Measurements from ENCODE around the gene ARID3B. TPM values are rescaled to one million over a fixed set of nuclear protein-coding genes. Genes with fewer than 3 reads are reported as not detected.

Gene ARID3B
- total and polyA plus RNA-seq, 2 of the 13 experiments (the other 11 are each of a cell fraction or from before 2014, with no cell fraction given), result 5.3 to 12.8 TPM

DNA sequence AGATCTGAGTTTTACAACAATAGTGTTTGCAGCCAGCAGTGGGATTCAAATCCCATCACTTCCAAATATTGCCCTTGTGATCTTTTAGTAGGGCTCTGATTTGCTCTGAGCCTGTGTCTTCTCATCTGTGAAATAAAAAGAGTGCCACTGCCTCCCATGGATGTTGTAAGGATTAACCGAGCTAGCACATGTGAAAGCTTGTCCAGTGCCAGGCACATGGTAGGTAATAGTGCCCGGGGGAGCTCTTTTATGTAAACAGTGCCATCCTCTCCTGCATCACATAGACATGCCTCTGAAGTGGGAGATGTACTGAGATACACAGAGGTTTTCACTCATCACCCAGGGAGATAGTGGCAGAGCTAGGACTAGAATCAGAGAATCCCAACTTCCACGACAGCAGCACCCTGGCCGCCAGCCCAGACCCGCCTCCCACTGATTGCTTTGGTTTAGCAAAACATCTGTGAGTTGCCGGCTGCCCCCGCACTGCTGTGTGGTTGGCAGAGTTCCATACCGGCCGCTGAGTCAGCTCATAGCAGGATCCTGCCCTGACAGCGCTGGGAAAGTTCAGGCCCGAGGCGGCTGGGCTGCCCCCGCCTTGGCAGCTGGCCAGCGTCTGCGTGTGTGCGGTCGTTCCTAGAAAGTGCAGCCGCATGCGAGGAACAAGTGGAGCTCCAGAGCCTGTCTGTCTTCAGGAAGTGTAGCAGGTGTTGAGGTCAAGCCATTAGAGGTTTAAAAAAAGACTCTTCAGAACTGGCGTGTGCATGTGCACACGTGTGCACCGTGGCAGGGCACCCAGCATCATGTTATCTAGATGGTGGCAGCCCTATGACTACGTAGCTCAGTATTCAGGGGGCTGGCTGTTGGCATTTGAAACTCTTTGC is 5.0 kb downstream of the ARID3B start (continued):
- TF ChIP-seq LCORL (IDR thresholded peaks at IDR 0.05), result no peak
- TF ChIP-seq LCORL (CRISPR knock-in tag; IDR thresholded peaks at IDR 0.05), result peak; percentile 79; the same call in 1 of the 2 replicates
- peak; percentile 84; the same call in 1 of the 2 replicates for TF ChIP-seq MYC (CRISPR knock-in tag; IDR thresholded peaks at IDR 0.05; ENCODE audit: borderline replicate concordance)
- TF ChIP-seq, protein P1, sequence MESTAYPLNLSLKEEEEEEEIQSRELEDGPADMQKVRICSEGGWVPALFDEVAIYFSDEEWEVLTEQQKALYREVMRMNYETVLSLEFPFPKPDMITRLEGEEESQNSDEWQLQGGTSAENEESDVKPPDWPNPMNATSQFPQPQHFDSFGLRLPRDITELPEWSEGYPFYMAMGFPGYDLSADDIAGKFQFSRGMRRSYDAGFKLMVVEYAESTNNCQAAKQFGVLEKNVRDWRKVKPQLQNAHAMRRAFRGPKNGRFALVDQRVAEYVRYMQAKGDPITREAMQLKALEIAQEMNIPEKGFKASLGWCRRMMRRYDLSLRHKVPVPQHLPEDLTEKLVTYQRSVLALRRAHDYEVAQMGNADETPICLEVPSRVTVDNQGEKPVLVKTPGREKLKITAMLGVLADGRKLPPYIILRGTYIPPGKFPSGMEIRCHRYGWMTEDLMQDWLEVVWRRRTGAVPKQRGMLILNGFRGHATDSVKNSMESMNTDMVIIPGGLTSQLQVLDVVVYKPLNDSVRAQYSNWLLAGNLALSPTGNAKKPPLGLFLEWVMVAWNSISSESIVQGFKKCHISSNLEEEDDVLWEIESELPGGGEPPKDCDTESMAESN (CRISPR knock-in tag; conservative IDR thresholded peaks at IDR 0.05), result no peak
- no peak for TF ChIP-seq RFX1 (IDR thresholded peaks at IDR 0.05)
- peak; percentile 92 for TF ChIP-seq BORCS8-MEF2B (CRISPR knock-in tag; IDR thresholded peaks at IDR 0.05)
- 0 out of 2 replicates have a peak, but pooled peaks have one; percentile 33 for TF ChIP-seq ZNF709 (CRISPR knock-in tag; IDR thresholded peaks at IDR 0.05)
- peak; percentile 89 for TF ChIP-seq PHF5A (CRISPR knock-in tag; IDR thresholded peaks at IDR 0.05; ENCODE audit: low read depth, unreplicated experiment)
- TF ChIP-seq, protein P2, sequence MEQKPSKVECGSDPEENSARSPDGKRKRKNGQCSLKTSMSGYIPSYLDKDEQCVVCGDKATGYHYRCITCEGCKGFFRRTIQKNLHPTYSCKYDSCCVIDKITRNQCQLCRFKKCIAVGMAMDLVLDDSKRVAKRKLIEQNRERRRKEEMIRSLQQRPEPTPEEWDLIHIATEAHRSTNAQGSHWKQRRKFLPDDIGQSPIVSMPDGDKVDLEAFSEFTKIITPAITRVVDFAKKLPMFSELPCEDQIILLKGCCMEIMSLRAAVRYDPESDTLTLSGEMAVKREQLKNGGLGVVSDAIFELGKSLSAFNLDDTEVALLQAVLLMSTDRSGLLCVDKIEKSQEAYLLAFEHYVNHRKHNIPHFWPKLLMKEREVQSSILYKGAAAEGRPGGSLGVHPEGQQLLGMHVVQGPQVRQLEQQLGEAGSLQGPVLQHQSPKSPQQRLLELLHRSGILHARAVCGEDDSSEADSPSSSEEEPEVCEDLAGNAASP (CRISPR knock-in tag; IDR thresholded peaks at IDR 0.05; ENCODE audit: borderline replicate concordance), result peak; percentile 92
- TF ChIP-seq ATM (IDR thresholded peaks at IDR 0.05; ENCODE audit: borderline replicate concordance), result no peak
- no peak for TF ChIP-seq CBX2 (IDR thresholded peaks at IDR 0.05; ENCODE audit: low read depth, low read length)
- no peak for TF ChIP-seq CBX2 (CRISPR knock-in tag; IDR thresholded peaks at IDR 0.05; ENCODE audit: low read depth)
- TF ChIP-seq, protein P3, sequence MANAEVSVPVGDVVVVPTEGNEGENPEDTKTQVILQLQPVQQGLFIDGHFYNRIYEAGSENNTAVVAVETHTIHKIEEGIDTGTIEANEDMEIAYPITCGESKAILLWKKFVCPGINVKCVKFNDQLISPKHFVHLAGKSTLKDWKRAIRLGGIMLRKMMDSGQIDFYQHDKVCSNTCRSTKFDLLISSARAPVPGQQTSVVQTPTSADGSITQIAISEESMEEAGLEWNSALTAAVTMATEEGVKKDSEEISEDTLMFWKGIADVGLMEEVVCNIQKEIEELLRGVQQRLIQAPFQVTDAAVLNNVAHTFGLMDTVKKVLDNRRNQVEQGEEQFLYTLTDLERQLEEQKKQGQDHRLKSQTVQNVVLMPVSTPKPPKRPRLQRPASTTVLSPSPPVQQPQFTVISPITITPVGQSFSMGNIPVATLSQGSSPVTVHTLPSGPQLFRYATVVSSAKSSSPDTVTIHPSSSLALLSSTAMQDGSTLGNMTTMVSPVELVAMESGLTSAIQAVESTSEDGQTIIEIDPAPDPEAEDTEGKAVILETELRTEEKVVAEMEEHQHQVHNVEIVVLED (CRISPR knock-in tag; IDR thresholded peaks at IDR 0.05; ENCODE audit: borderline replicate concordance), result peak; percentile 70
- peak; percentile 67; the same call in 1 of the 2 replicates for TF ChIP-seq ZNF431 (CRISPR knock-in tag; IDR thresholded peaks at IDR 0.05; ENCODE audit: borderline replicate concordance, low read depth)
- TF ChIP-seq ZNF790 (CRISPR knock-in tag; IDR thresholded peaks at IDR 0.05; ENCODE audit: borderline replicate concordance), result no peak
- TF ChIP-seq, protein P4, sequence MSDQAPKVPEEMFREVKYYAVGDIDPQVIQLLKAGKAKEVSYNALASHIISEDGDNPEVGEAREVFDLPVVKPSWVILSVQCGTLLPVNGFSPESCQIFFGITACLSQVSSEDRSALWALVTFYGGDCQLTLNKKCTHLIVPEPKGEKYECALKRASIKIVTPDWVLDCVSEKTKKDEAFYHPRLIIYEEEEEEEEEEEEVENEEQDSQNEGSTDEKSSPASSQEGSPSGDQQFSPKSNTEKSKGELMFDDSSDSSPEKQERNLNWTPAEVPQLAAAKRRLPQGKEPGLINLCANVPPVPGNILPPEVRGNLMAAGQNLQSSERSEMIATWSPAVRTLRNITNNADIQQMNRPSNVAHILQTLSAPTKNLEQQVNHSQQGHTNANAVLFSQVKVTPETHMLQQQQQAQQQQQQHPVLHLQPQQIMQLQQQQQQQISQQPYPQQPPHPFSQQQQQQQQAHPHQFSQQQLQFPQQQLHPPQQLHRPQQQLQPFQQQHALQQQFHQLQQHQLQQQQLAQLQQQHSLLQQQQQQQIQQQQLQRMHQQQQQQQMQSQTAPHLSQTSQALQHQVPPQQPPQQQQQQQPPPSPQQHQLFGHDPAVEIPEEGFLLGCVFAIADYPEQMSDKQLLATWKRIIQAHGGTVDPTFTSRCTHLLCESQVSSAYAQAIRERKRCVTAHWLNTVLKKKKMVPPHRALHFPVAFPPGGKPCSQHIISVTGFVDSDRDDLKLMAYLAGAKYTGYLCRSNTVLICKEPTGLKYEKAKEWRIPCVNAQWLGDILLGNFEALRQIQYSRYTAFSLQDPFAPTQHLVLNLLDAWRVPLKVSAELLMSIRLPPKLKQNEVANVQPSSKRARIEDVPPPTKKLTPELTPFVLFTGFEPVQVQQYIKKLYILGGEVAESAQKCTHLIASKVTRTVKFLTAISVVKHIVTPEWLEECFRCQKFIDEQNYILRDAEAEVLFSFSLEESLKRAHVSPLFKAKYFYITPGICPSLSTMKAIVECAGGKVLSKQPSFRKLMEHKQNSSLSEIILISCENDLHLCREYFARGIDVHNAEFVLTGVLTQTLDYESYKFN (CRISPR knock-in tag; conservative IDR thresholded peaks at IDR 0.05), result peak; percentile 79
- no peak for TF ChIP-seq ATF7-NPFF (CRISPR knock-in tag; IDR thresholded peaks at IDR 0.05; ENCODE audit: low read depth)
- TF ChIP-seq CEBPG (CRISPR knock-in tag; IDR thresholded peaks at IDR 0.05), result peak; percentile 41
- 0 out of 2 replicates have a peak, but pooled peaks have one; percentile 18 for TF ChIP-seq CREB1 (IDR thresholded peaks at IDR 0.05)
- peak; percentile 79 for TF ChIP-seq CREB1 (CRISPR knock-in tag; IDR thresholded peaks at IDR 0.05)
- TF ChIP-seq ZNF264 (CRISPR knock-in tag; IDR thresholded peaks at IDR 0.05), result peak; percentile 76
- TF ChIP-seq CREM (IDR thresholded peaks at IDR 0.05), result peak; percentile 85
- TF ChIP-seq CREM (CRISPR knock-in tag; IDR thresholded peaks at IDR 0.05), result no peak

Measured in HepG2 (cell line).